ENCODE data around the gene EPAS1. TPM values are rescaled to one million over a fixed set of nuclear protein-coding genes. Genes with fewer than 3 reads are reported as not detected.
A peak's percentile ranks its signal among the peaks of the same experiment; 100 is the strongest.

EPAS1 gene
- total and polyA plus RNA-seq, 9 of the 15 experiments (the other 6 are each of a cell fraction or from before 2014, with no cell fraction given), result 0.25 to 11.2 (median 4.1) TPM

DNA sequence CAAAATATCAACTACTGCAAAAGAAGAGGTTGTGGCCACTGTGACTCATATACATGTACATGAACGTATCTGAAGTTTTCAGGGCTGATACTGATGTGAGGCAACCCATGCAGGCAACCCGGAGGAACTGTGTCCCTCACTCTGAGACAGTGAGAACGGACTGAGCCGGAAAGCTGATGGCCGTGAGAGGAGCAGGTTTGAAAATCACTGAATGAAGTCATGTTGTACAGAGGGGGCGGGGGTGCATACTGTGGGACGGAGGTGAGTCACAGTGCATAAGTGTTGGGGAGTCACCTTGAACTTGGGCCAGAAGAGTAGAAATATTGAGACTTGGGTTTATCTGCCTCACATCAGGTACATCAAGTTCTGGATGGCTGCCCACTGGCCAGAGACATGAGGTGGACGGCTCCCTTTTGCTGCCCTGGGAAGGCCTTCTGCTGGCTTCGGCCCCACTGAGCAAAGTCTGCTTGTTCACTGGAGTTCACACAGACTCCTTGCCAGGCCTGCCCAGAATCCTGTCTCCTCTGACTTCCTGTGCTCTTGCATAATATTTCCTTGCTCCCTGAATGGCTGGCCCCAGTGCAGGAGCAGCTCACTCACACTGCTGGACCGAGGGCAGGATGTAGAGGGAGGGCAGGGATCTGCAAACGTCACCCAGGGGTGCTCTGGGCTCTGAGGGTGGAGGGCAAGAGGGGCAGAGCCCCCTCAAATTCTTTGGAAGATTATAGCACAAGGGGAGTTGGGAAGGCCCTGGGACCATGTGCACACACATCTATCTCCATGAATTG is 18.1 kb downstream of the EPAS1 start (continued):
- TF ChIP-seq MTA2 (IDR thresholded peaks at IDR 0.05; ENCODE audit: low read depth) (0 out of 2 replicates have a peak, but pooled peaks have one; percentile 34), ZNF134 (CRISPR knock-in tag; conservative IDR thresholded peaks at IDR 0.05) (no peak), ZNF79 (CRISPR knock-in tag; IDR thresholded peaks at IDR 0.05; ENCODE audit: low read depth) (0 out of 2 replicates have a peak, but pooled peaks have one; percentile 32), GATAD2A (IDR thresholded peaks at IDR 0.05) (no peak; the same call in 1 of the 2 replicates), ILF3 (IDR thresholded peaks at IDR 0.05; ENCODE audit: borderline replicate concordance) (no peak), SNRNP70 (optimal IDR thresholded peaks at IDR 0.05; ENCODE audit: low read depth, low read length) (no peak), POLR3A (IDR thresholded peaks at IDR 0.05; ENCODE audit: borderline replicate concordance, extremely low read depth, insufficient read depth, insufficient read length) (no peak), RAD21 (CRISPR knock-in tag; conservative IDR thresholded peaks at IDR 0.05 in 1 of 2, IDR thresholded peaks at IDR 0.05 in 1 of 2) (0 out of 4 replicates have a peak, but pooled peaks of 1 of the 2 experiments have one; percentile 10), ARID1B (IDR thresholded peaks at IDR 0.05) (peak; percentile 94), NR2C1 (IDR thresholded peaks at IDR 0.05) (no peak), NR2C1 (tag; IDR thresholded peaks at IDR 0.05) (peak; percentile 43), HIVEP1 (CRISPR knock-in tag; IDR thresholded peaks at IDR 0.05) (peak; percentile 7; the same call in 1 of the 2 replicates), ZNF146 (CRISPR knock-in tag; IDR thresholded peaks at IDR 0.05; ENCODE audit: unreplicated experiment) (no peak)
- TF ChIP-seq, protein P1, sequence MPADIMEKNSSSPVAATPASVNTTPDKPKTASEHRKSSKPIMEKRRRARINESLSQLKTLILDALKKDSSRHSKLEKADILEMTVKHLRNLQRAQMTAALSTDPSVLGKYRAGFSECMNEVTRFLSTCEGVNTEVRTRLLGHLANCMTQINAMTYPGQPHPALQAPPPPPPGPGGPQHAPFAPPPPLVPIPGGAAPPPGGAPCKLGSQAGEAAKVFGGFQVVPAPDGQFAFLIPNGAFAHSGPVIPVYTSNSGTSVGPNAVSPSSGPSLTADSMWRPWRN (IDR thresholded peaks at IDR 0.05; ENCODE audit: low read depth), result no peak; the same call in 1 of the 2 replicates
- TF ChIP-seq, protein P2, sequence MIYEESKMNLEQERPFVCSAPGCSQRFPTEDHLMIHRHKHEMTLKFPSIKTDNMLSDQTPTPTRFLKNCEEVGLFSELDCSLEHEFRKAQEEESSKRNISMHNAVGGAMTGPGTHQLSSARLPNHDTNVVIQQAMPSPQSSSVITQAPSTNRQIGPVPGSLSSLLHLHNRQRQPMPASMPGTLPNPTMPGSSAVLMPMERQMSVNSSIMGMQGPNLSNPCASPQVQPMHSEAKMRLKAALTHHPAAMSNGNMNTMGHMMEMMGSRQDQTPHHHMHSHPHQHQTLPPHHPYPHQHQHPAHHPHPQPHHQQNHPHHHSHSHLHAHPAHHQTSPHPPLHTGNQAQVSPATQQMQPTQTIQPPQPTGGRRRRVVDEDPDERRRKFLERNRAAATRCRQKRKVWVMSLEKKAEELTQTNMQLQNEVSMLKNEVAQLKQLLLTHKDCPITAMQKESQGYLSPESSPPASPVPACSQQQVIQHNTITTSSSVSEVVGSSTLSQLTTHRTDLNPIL (CRISPR knock-in tag; IDR thresholded peaks at IDR 0.05), result no peak; the same call in 1 of the 2 replicates
- TF ChIP-seq, protein P3, sequence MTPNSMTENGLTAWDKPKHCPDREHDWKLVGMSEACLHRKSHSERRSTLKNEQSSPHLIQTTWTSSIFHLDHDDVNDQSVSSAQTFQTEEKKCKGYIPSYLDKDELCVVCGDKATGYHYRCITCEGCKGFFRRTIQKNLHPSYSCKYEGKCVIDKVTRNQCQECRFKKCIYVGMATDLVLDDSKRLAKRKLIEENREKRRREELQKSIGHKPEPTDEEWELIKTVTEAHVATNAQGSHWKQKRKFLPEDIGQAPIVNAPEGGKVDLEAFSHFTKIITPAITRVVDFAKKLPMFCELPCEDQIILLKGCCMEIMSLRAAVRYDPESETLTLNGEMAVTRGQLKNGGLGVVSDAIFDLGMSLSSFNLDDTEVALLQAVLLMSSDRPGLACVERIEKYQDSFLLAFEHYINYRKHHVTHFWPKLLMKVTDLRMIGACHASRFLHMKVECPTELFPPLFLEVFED (CRISPR knock-in tag; conservative IDR thresholded peaks at IDR 0.05), result 0 out of 2 replicates have a peak, but pooled peaks have one; percentile 14
- TF ChIP-seq, protein P4, sequence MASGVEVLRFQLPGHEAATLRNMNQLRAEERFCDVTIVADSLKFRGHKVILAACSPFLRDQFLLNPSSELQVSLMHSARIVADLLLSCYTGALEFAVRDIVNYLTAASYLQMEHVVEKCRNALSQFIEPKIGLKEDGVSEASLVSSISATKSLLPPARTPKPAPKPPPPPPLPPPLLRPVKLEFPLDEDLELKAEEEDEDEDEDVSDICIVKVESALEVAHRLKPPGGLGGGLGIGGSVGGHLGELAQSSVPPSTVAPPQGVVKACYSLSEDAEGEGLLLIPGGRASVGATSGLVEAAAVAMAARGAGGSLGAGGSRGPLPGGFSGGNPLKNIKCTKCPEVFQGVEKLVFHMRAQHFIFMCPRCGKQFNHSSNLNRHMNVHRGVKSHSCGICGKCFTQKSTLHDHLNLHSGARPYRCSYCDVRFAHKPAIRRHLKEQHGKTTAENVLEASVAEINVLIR (CRISPR knock-in tag; IDR thresholded peaks at IDR 0.05), result no peak
- TF ChIP-seq, protein P5, sequence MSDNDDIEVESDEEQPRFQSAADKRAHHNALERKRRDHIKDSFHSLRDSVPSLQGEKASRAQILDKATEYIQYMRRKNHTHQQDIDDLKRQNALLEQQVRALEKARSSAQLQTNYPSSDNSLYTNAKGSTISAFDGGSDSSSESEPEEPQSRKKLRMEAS (CRISPR knock-in tag; IDR thresholded peaks at IDR 0.05), result no peak; the same call in 1 of the 2 replicates
